GM06990 (cell line): ENCODE results near the gene EXOSC10.

ENCODE experiments used
- DNase-seq: peaks from one replicate; pipeline ENCODE4 v3.0.0-alpha.2; 2011; ENCODE audit not compliant: insufficient read length; ENCODE audit errors: extremely low read depth
- H3K27me3 ChIP-seq: replicated peaks from 2 replicates; pipeline ENCODE4 v1.6.0; 2011; ENCODE audit warnings: low read length; ENCODE audit not compliant: control insufficient read depth, insufficient read depth
- H3K36me3 ChIP-seq: 2 replicates; pipeline ENCODE4 v1.5.1; 2011; ENCODE audit warnings: low read length; ENCODE audit not compliant: control insufficient read depth, insufficient read depth
- H3K4me3 ChIP-seq: replicated peaks from 2 replicates; pipeline ENCODE4 v1.5.1; 2011; ENCODE audit warnings: low read depth, mild to moderate bottlenecking, control low read depth, low read length
- CTCF ChIP-seq: IDR thresholded peaks from 2 replicates; pipeline ENCODE4 v1.5.1; 2011; ENCODE audit warnings: low read length, control low read depth, mild to moderate bottlenecking, inconsistent platforms; ENCODE audit not compliant: insufficient read depth, poor library complexity, severe bottlenecking

Gene EXOSC10

GRCh38 chr1:11062965-11063401 lies 36.7 kb downstream of the EXOSC10 start:
- peak; percentile 68 for DNase-seq
- H3K36me3 ChIP-seq = peaks cover 15% of the 10 kb centered on the region
- TF ChIP-seq CTCF = no peak
- H3K27me3 ChIP-seq = no peaks in the 10 kb centered on the region
- no peak overlapping the region for H3K4me3 ChIP-seq

GRCh38 chr1:11061652-11062365 lies 37.9 kb downstream of the EXOSC10 start:
- TF ChIP-seq CTCF = peak; percentile 17
- H3K27me3 ChIP-seq = no peaks in the 10 kb centered on the region
- DNase-seq = no peak
- H3K36me3 ChIP-seq = peaks cover 13% of the 10 kb centered on the region
- H3K4me3 ChIP-seq = no peak overlapping the region

- peak within 1 kb of the TSS; percentile 96 for H3K4me3 ChIP-seq
- TF ChIP-seq CTCF = no peak
- no peaks in the 10 kb centered on the region for H3K27me3 ChIP-seq
- H3K36me3 ChIP-seq = peaks cover 20% of the 10 kb centered on the region
- DNase-seq = peak; percentile 96
These were observed 39.5 kb downstream of the EXOSC10 start, which contains the start of gene SRM for GRCh38 chr1:11059968-11060830. Gene SRM, minus strand, starts transcription at chr1:11060018. Its CDS starts 75 bp downstream, at chr1:11059943.

DNA sequence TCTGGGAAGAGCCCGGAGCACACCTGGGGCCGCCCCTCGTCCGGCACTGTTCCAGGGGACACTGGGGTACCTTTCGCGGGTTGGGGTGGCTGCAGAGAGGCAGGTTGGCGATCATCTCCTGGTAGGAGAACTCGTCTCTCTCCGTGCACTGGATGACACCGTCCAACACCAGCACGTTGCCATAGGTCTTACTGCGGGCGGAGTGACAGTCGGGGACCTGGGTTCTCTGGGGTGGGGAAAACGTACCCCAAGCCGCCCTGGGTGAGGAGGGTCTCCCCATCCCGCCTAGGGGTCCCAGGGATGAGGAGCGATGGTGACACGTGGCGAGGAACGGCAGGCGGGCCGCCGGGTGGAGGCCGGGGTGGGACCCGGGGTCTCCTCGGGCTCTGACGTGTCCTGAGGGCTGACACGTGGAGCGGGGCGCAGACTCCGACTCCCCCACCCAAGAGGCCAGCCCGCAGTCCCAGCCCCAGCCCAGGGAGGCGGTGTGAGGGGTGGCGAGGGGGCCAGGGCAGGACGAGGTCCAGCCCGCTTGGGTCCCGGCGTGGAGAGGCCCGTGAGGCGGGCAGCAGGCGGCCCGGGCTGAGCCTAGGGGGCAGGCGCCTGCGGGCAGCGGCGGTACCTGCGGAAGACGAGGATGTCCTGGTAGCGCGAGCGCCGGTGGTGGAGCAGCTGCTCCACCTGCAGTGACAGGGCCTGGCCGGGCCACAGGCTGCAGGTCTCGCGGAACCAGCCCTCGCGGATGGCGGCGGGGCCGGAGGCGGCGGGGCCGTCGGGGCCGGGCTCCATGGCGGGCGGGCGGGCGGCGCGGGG lies 40.3 kb downstream of the EXOSC10 start:
- H3K27me3 ChIP-seq = no peaks in the 10 kb centered on the region
- peak overlapping the region; percentile 96 for H3K4me3 ChIP-seq
- DNase-seq = no peak
- no peak for TF ChIP-seq CTCF
- peaks cover 19% of the 10 kb centered on the region for H3K36me3 ChIP-seq

DNA sequence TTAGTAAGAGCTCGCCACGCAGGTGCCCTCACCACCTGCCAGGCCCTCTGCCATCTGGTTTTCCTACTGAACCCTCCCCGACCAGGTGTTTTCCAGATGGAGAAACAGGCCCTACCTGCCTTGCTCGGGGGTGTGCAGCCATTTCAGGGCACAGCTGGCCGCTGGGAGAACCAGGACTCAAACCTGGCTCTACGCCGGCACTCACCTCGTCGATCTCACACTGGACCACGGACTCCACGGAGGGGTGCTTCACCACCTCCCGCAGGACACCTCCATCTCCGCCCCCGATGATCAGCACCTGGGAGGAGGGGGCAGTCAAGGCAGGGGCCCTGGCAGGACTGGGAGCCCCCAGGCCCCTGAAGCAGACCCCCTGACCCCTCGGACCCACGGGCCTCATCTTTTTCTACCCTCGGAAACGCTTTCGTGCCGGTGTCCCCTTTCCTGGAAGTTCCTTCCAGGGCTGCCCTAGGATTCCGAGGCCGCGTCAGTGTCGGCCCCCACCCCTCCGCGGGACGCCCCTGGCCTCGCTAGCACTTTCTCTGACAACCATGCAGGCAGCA lies 41.0 kb downstream of the EXOSC10 start:
- Histone ChIP-seq H3K4me3 (peak overlapping the region; percentile 96), H3K27me3 (no peaks in the 10 kb centered on the region), H3K36me3 (peaks cover 19% of the 10 kb centered on the region)
- no peak for TF ChIP-seq CTCF
- DNase-seq = no peak
